Stomach smooth muscle (tissue), 2 donors: Measurements from ENCODE around the gene IL9.

ENCODE experiments used
- H3K27ac ChIP-seq: one replicate; pipeline ENCODE4 v1.7.0; 2013; ENCODE audit warnings: mild to moderate bottlenecking, low read length, inconsistent platforms
- H3K27me3 ChIP-seq, 2 donors: one replicate each; pipeline ENCODE4 v1.7.0; 2013; ENCODE audit warnings: low read length in 2 of 2; ENCODE audit not compliant: insufficient read depth in 2 of 2, control insufficient read depth in 1 of 2
- H3K36me3 ChIP-seq, 2 donors: one replicate each; pipeline ENCODE4 v1.7.0; 2013; ENCODE audit warnings: low read length in 2 of 2; ENCODE audit not compliant: control insufficient read depth in 2 of 2, insufficient read depth in 2 of 2
- H3K4me1 ChIP-seq: one replicate; pipeline ENCODE4 v1.7.0; 2013; ENCODE audit warnings: low read length; ENCODE audit not compliant: control insufficient read depth, insufficient read depth
- H3K4me3 ChIP-seq, 2 donors: one replicate each; pipeline ENCODE4 v1.7.0; 2013; ENCODE audit warnings: low read length in 2 of 2
- H3K9ac ChIP-seq, 2 donors: one replicate each; pipeline ENCODE4 v1.7.0; 2013; ENCODE audit warnings: low read length in 2 of 2, mild to moderate bottlenecking in 1 of 2
- H3K9me3 ChIP-seq, 2 donors: one replicate each; pipeline ENCODE4 v1.7.0; 2013; ENCODE audit warnings: low read length in 2 of 2; ENCODE audit not compliant: control insufficient read depth in 2 of 2
- donor health status: healthy.
- donor health status: Pancreatic carcinoma.

The IL9 gene

DNA sequence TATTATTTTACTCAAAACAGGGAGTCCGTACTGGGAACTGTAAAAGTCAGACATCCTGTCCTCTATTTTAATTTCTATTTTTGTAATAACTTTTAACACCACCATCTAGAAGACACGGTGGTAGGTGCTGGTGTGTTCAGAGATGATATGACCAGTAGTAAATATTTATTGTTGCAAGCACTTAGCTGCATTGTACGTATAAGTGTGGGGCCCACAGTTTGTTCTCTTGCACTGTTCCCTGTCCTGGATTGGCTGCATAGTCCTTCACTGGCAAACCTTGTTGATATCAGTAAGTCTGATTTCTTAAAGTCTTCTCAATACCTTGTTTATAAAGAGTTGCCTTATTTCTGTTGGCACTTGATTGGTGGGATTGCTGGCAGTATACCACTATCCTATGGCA is 24.6 kb upstream of the IL9 start:
- H3K4me3 ChIP-seq, result no peak overlapping the region
- no peaks in the 10 kb centered on the region for H3K36me3 ChIP-seq
- no peaks in the 10 kb centered on the region for H3K4me1 ChIP-seq
- H3K27me3 ChIP-seq, result peaks cover 4 to 5% of the 10 kb centered on the region in 2 donors
- no peak overlapping the region for H3K9ac ChIP-seq
- H3K9me3 ChIP-seq, result peaks cover 0 to 2% of the 10 kb centered on the region in 2 donors
- no peak overlapping the region for H3K27ac ChIP-seq

DNA sequence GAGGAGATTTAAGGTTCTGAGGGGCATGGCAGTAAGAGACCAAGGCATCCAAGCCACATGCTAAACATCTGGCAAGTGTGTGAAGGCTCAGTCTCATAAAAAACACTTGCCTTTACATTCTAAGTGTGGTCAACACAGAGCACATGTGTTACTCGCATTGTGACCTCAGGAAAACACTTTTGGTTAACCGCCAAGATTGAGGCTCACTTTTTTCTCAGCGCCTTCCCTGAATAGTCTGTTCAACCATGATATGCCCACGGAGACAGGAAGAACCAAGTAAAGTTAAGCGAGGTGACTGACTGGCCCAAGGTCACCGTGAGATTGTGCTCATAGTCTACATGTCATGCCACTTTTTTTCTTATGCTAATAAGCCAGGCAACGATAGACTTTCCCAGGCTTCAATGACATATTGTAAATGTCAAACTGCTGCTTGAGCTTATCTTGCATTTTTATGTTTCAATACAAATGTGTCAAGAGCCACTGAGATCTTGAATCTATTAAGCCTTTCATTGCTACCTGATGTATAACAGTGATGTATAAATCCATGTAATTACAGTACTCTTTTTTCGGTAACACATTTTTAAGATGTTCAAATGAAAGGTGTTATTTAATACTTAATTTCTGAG is 21.1 kb upstream of the IL9 start:
- Histone ChIP-seq H3K4me1 (no peaks in the 10 kb centered on the region), H3K9me3 (peaks cover 0 to 2% of the 10 kb centered on the region in 2 donors), H3K27me3 (peaks cover 5 to 7% of the 10 kb centered on the region in 2 donors), H3K9ac (no peak overlapping the region), H3K4me3 (no peak overlapping the region), H3K27ac (no peak overlapping the region), H3K36me3 (no peaks in the 10 kb centered on the region)

DNA sequence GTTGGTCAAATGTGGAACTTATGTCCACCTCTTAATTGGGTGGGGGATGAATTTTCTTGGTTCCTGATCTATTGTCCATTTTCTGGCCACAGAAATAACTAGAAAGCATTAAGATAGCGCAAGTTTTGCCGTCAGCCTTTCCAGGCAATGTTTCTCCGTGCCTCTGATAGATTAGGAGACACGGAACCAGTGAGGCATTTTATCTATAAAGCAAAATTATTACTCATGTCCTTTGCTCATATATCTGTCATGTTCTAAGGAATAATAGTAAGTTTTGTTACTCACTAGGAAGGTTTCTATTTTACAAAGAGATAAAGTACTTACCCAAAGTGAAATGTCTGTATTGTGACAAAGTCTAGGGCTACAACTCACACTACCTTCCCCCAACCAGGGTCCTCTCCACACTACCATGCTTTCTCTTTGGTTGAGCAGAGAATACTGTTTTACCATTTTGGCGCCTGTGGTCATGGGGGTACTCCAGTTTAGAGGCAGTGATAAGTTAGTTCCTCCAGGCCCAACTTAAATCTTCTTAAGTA is 19.9 kb upstream of the IL9 start:
- Histone ChIP-seq H3K4me1 (no peaks in the 10 kb centered on the region), H3K4me3 (no peak overlapping the region), H3K36me3 (no peaks in the 10 kb centered on the region), H3K9ac (no peak overlapping the region), H3K27ac (no peak overlapping the region), H3K9me3 (peaks cover 0 to 2% of the 10 kb centered on the region in 2 donors), H3K27me3 (peaks cover 5 to 7% of the 10 kb centered on the region in 2 donors)

DNA sequence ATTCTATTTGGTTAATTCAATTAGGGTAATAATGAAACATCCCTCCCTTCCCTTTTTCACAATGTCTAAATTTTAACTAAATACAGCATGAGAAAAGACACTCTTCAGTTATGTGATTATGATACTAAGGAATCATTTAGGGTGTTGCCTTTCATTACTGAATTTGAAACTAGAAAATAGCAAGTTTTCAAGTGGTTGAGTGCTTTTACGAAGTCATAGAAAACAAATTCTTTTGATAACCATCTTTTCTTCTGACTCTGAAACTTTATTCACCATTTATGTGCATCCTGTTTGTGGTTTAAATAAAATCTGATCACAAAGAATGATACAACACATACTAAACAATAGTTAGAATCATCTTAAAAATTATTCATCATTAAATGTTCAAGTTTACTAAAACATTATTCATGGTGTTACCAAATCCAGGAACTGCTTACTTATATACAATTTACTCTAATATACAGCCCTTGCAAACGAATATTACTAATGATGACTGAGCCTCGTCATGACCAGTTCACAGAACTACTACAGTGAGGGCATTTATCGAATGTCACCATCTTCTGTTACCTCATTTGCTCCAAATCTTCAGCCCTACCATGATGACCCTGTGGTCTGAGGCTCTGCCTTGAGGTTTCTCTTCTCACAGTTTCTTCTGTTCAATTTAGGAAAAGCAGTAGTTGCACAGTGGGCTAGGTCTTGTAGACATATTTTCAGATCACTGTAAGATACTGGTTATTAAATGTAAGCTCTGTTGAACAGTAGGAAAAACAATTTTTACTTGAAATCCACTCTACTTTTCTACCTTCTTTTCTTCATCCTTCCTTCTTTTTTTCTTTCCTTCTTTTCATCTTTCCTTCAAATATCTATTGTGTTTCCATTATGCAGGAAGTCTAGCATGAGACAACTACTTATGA is 18.3 kb upstream of the IL9 start:
- no peak overlapping the region for H3K4me3 ChIP-seq
- H3K27me3 ChIP-seq, result peaks cover 5 to 10% of the 10 kb centered on the region in 2 donors
- H3K4me1 ChIP-seq, result no peaks in the 10 kb centered on the region
- H3K36me3 ChIP-seq, result no peaks in the 10 kb centered on the region
- H3K9me3 ChIP-seq, result peaks cover 0 to 2% of the 10 kb centered on the region in 2 donors
- no peak overlapping the region for H3K9ac ChIP-seq
- H3K27ac ChIP-seq, result no peak overlapping the region

DNA sequence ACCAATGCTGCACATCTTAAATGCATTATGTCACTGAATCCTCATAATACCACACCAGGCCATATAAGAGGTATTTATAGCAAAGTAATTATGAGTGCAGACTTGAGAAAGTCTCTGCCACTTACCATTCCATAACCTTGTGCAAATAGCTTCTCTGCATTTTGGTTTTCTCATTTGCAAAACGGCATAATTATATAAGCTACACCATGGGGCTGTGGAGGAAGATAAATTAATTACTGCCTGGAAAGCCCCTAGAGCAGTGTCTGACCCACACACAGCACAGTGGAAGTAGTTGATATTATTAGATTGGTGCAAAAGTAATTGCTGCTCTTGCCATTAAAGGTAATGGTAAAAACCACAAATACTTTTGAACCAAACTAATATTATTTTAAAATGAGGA is 9.5 kb upstream of the IL9 start:
- Histone ChIP-seq H3K27me3 (peaks cover 3 to 10% of the 10 kb centered on the region in 2 donors), H3K36me3 (no peaks in the 10 kb centered on the region)

DNA sequence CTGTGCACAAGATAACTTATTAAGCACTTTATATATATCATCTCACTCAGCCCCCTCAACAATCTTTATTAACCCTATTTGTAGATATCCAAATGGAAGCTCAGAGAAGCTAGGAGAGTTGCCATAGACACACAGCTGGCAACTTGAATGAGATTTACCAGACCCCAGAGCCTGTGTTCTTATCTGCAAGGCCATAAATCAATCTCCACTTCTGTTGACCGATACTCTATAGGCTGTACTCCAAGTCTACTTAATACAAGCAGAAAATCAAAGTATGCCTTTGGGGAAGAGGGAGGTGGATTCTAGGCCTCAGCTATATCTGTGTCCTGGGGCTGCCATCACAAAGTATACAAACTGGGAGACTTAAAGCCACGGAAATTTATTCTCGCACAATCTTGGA is 6.0 kb upstream of the IL9 start:
- H3K27ac ChIP-seq, result no peak overlapping the region
- H3K9me3 ChIP-seq, result no peaks in the 10 kb centered on the region
- H3K4me1 ChIP-seq, result no peaks in the 10 kb centered on the region
- H3K27me3 ChIP-seq, result peaks cover 3 to 5% of the 10 kb centered on the region in 2 donors
- H3K4me3 ChIP-seq, result no peak overlapping the region
- H3K9ac ChIP-seq, result no peak overlapping the region
- no peaks in the 10 kb centered on the region for H3K36me3 ChIP-seq

More for the DNA sequence above, 9.5 kb upstream of the IL9 start:
- Histone ChIP-seq H3K9me3 (no peaks in the 10 kb centered on the region), H3K4me1 (no peaks in the 10 kb centered on the region), H3K4me3 (no peak overlapping the region), H3K27ac (no peak overlapping the region), H3K9ac (no peak overlapping the region)

DNA sequence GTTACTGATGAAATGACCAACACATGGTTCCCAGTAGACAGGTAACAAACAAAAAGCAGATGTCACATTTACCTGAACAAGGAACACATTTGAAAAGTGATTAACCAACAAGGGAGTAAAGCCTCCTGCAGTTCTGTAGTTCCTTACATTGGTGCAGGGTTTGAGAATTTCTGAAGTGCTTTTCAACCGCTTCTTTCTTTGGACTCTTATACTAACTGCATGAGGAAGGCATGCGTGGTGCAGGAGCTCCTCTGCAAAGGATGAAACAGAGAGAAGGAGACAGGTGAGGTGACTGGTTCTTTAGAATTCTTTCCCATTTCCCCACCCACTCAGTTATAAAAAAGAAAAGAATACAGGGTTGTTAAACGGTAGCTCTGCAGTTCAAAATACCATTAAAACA is 4.6 kb upstream of the IL9 start:
- H3K4me1 ChIP-seq, result no peaks in the 10 kb centered on the region
- peaks cover 5 to 6% of the 10 kb centered on the region in 2 donors for H3K27me3 ChIP-seq

DNA sequence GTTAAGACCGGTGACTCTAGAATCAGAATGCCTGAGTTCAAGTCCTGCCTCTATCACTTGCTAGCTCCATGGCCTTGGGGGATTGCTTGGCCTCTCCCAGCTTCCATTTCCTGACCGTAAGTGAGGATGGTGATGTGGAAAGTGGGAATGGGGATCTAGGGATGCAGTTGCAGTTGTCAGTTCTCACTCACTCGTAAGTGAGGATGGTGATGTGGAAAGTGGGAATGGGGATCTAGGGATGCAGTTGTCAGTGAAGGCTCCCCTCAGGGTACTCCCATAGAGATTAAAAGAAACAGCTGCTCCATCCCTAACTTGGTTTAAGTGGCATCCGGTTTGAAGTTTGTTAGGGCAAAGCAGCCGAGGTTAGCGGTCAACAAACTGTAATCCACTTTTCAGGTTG is 3.0 kb upstream of the IL9 start:
- no peaks in the 10 kb centered on the region for H3K36me3 ChIP-seq
- peaks cover 3% of the 10 kb centered on the region in 2 donors for H3K27me3 ChIP-seq
- H3K9ac ChIP-seq, result no peak overlapping the region
- no peaks in the 10 kb centered on the region for H3K4me1 ChIP-seq
- no peak overlapping the region for H3K4me3 ChIP-seq
- H3K9me3 ChIP-seq, result no peaks in the 10 kb centered on the region
- no peak overlapping the region for H3K27ac ChIP-seq

More for the DNA sequence above, 4.6 kb upstream of the IL9 start:
- H3K9me3 ChIP-seq, result no peaks in the 10 kb centered on the region
- H3K4me3 ChIP-seq, result no peak overlapping the region
- H3K36me3 ChIP-seq, result no peaks in the 10 kb centered on the region
- H3K27ac ChIP-seq, result no peak overlapping the region
- no peak overlapping the region for H3K9ac ChIP-seq

DNA sequence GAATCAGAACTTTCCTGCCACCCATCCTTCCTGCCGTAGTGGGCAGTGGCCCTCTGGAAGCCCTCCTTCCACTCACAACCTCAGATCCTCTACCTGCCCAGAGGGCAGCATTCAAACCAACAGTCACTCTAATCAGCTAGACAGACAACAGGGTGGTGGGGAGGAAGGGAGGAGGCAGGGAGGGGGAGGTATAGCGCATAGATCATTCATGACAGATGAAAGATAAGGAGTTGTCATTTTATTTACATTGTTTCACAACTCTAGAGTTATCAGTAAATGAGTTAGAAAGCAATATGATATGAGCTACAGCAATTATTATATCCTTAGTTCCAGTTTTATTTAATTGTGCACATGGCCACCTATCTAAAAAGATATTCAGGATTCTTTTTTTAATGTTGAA is 852 bp downstream of the IL9 start:
- H3K27me3 ChIP-seq, result peaks cover 2 to 3% of the 10 kb centered on the region in 2 donors

DNA sequence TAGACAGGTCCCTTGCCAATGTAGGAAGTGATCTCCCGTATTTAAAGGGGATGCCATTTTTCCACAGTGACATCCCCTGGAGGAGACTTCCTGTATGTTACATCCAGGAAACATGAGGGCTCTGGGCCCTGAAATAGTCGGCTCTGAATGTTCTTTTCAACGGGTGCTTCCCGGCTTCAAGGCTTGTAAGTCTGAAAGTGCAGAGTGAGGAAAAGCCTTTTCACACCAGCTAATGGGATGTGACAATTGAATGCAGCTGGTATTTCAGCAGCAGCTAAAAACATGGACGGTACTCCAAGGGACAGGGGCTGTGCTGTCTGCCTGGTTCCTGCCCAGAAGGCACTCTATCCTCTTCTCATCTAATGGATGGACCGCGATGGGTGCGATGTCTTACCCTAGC is 1.4 kb downstream of the IL9 start:
- Histone ChIP-seq H3K27me3 (peaks cover 0 to 3% of the 10 kb centered on the region in 2 donors), H3K27ac (no peak overlapping the region), H3K36me3 (no peaks in the 10 kb centered on the region), H3K9ac (no peak overlapping the region), H3K9me3 (no peaks in the 10 kb centered on the region), H3K4me1 (peaks cover 13% of the 10 kb centered on the region), H3K4me3 (no peak overlapping the region)

More for the DNA sequence above, 852 bp downstream of the IL9 start:
- peaks cover 13% of the 10 kb centered on the region for H3K4me1 ChIP-seq
- no peaks in the 10 kb centered on the region for H3K36me3 ChIP-seq
- no peaks in the 10 kb centered on the region for H3K9me3 ChIP-seq
- no peak overlapping the region for H3K27ac ChIP-seq
- H3K4me3 ChIP-seq, result no peak overlapping the region
- H3K9ac ChIP-seq, result no peak overlapping the region
